ENCODE results near the gene ZBTB16.

DNA sequence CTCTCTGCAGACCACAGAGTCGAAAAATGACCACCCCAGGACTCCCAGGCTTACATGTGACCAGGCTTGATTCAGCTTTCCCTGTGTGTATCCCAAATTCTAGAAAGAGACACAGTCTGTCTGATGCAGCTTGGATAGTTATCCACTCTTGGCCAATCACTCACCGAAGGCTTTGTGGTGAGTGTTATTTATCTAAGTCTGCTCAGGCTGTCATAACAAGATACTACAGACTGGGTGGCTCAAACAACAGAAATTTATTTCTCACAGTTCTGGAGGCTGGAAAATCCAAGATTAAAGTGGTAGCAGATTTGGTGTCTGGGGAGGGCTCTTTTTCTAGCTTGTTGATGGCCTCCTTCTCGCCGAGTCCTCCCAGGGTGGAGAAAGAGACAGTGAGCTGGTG lies 63.2 kb downstream of the ZBTB16 start:
- TF ChIP-seq, protein P1, sequence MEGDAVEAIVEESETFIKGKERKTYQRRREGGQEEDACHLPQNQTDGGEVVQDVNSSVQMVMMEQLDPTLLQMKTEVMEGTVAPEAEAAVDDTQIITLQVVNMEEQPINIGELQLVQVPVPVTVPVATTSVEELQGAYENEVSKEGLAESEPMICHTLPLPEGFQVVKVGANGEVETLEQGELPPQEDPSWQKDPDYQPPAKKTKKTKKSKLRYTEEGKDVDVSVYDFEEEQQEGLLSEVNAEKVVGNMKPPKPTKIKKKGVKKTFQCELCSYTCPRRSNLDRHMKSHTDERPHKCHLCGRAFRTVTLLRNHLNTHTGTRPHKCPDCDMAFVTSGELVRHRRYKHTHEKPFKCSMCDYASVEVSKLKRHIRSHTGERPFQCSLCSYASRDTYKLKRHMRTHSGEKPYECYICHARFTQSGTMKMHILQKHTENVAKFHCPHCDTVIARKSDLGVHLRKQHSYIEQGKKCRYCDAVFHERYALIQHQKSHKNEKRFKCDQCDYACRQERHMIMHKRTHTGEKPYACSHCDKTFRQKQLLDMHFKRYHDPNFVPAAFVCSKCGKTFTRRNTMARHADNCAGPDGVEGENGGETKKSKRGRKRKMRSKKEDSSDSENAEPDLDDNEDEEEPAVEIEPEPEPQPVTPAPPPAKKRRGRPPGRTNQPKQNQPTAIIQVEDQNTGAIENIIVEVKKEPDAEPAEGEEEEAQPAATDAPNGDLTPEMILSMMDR (IDR thresholded peaks at IDR 0.05) = no peak
- no peak for TF ChIP-seq POLR2A (IDR thresholded peaks at IDR 0.05)

All from testis (tissue), 2 donors.